Prostate gland (tissue), 2 donors: ENCODE measurements around the gene GOLGA5.

Experiments used
- POLR2A ChIP-seq: fragments of 450-650 bp; IDR thresholded peaks from one replicate; pipeline ENCODE4 v1.6.1; 2016; ENCODE audit warnings: antibody characterized with exemption, mild to moderate bottlenecking
- POLR2AphosphoS5 ChIP-seq: sonication (generic); formaldehyde crosslinking; IDR thresholded peaks from one replicate; pipeline ENCODE4 v1.6.1; 2017; ENCODE audit warnings: antibody characterized with exemption
- TF ChIP-seq, protein P1 (sequence below), 4 experiments: fragments of 200-600 bp in 2 of 4; fragments of 450-650 bp in 2 of 4; sonication (generic) in 2 of 4; IDR thresholded peaks; 1 replicate in 3 of 4; 2 replicates in 1 of 4; pipeline ENCODE4 v1.5.1; 2016 to 2019; ENCODE audit warnings: antibody characterized with exemption in 4 of 4, mild to moderate bottlenecking in 2 of 4, moderate library complexity in 2 of 4

DNA sequence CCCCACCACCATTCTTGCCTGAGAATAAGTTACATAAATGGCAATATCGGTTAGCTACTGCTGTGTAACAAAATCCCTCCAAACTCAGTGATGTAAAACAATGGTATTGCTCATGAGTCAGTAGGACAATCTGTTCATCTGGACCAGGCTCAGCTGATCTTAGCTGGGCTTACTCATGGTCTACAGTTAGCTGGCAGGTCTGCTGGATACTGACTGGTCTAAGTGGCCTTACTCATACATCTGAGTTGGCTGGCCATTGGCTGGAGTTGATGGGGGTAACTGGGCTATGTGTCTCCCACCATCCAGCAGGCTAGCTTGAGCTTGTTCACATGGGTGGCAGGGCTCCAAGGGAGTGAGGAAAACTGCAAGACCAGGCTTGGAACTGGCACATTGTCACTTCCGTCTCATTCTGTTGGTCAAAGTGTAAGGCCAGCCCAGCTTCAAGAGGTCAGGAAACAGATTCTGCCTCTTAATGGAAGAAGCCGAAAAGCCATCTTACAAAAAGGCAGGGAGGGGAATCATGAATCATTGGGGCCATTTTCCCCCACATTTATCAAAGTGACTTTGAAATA lies 72.2 kb downstream of the GOLGA5 start:
- TF ChIP-seq POLR2A, result no peak
- TF ChIP-seq, protein P1, sequence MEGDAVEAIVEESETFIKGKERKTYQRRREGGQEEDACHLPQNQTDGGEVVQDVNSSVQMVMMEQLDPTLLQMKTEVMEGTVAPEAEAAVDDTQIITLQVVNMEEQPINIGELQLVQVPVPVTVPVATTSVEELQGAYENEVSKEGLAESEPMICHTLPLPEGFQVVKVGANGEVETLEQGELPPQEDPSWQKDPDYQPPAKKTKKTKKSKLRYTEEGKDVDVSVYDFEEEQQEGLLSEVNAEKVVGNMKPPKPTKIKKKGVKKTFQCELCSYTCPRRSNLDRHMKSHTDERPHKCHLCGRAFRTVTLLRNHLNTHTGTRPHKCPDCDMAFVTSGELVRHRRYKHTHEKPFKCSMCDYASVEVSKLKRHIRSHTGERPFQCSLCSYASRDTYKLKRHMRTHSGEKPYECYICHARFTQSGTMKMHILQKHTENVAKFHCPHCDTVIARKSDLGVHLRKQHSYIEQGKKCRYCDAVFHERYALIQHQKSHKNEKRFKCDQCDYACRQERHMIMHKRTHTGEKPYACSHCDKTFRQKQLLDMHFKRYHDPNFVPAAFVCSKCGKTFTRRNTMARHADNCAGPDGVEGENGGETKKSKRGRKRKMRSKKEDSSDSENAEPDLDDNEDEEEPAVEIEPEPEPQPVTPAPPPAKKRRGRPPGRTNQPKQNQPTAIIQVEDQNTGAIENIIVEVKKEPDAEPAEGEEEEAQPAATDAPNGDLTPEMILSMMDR (IDR thresholded peaks at IDR 0.05), result no peak
- TF ChIP-seq POLR2AphosphoS5, result no peak
